HepG2 (cell line): ENCODE measurements around the gene MIA2. TPM values are rescaled to one million over a fixed set of nuclear protein-coding genes. Genes with fewer than 3 reads are reported as not detected.

Experiments used
- CREM ChIP-seq, 2 experiments: sonication (generic) in 1 of 2; formaldehyde crosslinking in 1 of 2; IDR thresholded peaks; 2 replicates each; pipeline versions ENCODE4 v1.4.0 to v1.6.1; 2016 to 2020; ENCODE audit warnings: antibody characterized with exemption in 1 of 2, mild to moderate bottlenecking in 1 of 2, missing genetic modification reagents in 1 of 2
- MAFK ChIP-seq, 2 experiments: IDR thresholded peaks in 1 of 2; conservative IDR thresholded peaks in 1 of 2; 2 replicates each; pipeline ENCODE4 v1.6.1; 2011; ENCODE audit warnings: improper control_type of control experiment in 2 of 2, low read length in 2 of 2
- polyA plus RNA-seq, 8 experiments: library from polyadenylated mRNA; depleted of rRNA in 3 of 8; stranded (reverse) in 7 of 8; unstranded in 1 of 8; fragments of >200 nt; fragmentation: Illumina TruSeq in 4 of 8; extraction: Trizol in 4 of 8; gene quantifications; 2 replicates each; pipeline versions ENCODE4 v1.2.1 to v1.2.3, GENCODE V29; 2011 to 2016; ENCODE audit warnings: low read depth in 4 of 8, missing spikeins in 1 of 8, mixed read lengths in 1 of 8; ENCODE audit not compliant: insufficient read depth in 1 of 8
- total RNA-seq, 5 experiments: library from RNA; depleted of rRNA; stranded (reverse); fragments of >200 nt; fragmentation: Illumina TruSeq; extraction: Trizol; gene quantifications; 2 replicates each; pipeline ENCODE4 v1.2.3, GENCODE V29; 2016; ENCODE audit warnings: low read depth in 1 of 5
- TF ChIP-seq, protein P1 (sequence below): sonication (generic); formaldehyde crosslinking; IDR thresholded peaks from 2 replicates; pipeline ENCODE4 v1.4.0; 2020; ENCODE audit warnings: missing genetic modification reagents, mild to moderate bottlenecking, borderline replicate concordance
- TF ChIP-seq, protein P2 (sequence below): sonication (generic); formaldehyde crosslinking; IDR thresholded peaks from 2 replicates; pipeline ENCODE4 v1.9.0; 2022; ENCODE audit warnings: missing genetic modification reagents, mild to moderate bottlenecking, borderline replicate concordance
- TF ChIP-seq, protein P3 (sequence below): sonication (generic); formaldehyde crosslinking; IDR thresholded peaks from 2 replicates; pipeline ENCODE4 v1.4.0; 2020; ENCODE audit warnings: missing genetic modification reagents, borderline replicate concordance
- TF ChIP-seq, protein P4 (sequence below): sonication (generic); formaldehyde crosslinking; IDR thresholded peaks from 2 replicates; pipeline ENCODE4 v1.5.1; 2020; ENCODE audit warnings: missing genetic modification reagents, mild to moderate bottlenecking, borderline replicate concordance
- TF ChIP-seq, protein P5 (sequence below): sonication (generic); formaldehyde crosslinking; IDR thresholded peaks from 2 replicates; pipeline ENCODE4 v1.8.1; 2023; ENCODE audit warnings: mild to moderate bottlenecking, missing genetic modification reagents, borderline replicate concordance

The MIA2 gene
- total and polyA plus RNA-seq, 2 of the 13 experiments (the other 11 are each of a cell fraction or from before 2014, with no cell fraction given), result 134 to 158 TPM

DNA sequence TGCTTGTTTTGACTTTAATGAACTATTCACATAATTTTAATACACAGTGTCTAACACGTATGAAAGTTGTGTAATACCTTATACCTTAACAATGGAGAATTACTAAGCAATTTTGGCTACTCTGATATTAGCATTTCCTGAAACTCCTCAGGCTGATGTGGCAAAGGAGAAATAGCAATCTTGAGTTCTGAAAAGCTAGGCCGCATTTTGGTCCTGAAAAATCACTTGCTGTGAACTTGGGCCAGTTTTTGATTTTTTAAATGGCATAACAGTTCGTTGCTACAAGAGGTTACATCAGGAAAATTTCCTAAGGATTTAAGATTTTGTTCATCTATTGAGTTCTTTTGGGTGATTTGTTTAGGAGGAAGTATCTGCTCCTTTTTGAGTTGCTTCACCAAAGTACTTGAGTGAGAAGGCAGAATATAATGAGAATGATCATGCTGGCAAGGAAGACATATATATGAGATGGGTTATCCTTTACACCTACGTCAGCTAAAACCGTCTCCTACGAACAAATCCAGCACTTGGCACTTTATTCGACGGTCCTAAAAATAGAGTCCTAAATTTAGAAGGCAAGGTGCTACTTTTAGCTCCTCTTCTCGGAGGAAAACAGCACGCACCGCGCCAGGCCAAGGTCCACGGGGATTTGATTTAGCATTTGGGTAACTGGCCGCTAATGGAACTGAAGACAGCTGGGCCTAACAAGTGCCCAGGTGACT lies 32.2 kb downstream of the MIA2 start (continued):
- TF ChIP-seq, protein P1, sequence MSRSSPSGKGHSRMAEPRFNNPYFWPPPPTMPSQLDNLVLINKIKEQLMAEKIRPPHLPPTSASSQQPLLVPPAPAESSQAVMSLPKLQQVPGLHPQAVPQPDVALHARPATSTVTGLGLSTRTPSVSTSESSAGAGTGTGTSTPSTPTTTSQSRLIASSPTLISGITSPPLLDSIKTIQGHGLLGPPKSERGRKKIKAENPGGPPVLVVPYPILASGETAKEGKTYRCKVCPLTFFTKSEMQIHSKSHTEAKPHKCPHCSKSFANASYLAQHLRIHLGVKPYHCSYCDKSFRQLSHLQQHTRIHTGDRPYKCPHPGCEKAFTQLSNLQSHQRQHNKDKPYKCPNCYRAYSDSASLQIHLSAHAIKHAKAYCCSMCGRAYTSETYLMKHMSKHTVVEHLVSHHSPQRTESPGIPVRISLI (CRISPR knock-in tag), result no peak
- TF ChIP-seq, protein P2, sequence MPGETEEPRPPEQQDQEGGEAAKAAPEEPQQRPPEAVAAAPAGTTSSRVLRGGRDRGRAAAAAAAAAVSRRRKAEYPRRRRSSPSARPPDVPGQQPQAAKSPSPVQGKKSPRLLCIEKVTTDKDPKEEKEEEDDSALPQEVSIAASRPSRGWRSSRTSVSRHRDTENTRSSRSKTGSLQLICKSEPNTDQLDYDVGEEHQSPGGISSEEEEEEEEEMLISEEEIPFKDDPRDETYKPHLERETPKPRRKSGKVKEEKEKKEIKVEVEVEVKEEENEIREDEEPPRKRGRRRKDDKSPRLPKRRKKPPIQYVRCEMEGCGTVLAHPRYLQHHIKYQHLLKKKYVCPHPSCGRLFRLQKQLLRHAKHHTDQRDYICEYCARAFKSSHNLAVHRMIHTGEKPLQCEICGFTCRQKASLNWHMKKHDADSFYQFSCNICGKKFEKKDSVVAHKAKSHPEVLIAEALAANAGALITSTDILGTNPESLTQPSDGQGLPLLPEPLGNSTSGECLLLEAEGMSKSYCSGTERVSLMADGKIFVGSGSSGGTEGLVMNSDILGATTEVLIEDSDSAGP (CRISPR knock-in tag), result no peak
- TF ChIP-seq, protein P3, sequence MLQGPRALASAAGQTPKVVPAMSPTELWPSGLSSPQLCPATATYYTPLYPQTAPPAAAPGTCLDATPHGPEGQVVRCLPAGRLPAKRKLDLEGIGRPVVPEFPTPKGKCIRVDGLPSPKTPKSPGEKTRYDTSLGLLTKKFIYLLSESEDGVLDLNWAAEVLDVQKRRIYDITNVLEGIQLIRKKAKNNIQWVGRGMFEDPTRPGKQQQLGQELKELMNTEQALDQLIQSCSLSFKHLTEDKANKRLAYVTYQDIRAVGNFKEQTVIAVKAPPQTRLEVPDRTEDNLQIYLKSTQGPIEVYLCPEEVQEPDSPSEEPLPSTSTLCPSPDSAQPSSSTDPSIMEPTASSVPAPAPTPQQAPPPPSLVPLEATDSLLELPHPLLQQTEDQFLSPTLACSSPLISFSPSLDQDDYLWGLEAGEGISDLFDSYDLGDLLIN (CRISPR knock-in tag), result no peak
- TF ChIP-seq, protein P4, sequence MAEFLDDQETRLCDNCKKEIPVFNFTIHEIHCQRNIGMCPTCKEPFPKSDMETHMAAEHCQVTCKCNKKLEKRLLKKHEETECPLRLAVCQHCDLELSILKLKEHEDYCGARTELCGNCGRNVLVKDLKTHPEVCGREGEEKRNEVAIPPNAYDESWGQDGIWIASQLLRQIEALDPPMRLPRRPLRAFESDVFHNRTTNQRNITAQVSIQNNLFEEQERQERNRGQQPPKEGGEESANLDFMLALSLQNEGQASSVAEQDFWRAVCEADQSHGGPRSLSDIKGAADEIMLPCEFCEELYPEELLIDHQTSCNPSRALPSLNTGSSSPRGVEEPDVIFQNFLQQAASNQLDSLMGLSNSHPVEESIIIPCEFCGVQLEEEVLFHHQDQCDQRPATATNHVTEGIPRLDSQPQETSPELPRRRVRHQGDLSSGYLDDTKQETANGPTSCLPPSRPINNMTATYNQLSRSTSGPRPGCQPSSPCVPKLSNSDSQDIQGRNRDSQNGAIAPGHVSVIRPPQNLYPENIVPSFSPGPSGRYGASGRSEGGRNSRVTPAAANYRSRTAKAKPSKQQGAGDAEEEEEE (CRISPR knock-in tag), result 0 out of 2 replicates have a peak, but pooled peaks have one; percentile 4
- TF ChIP-seq CREM (IDR thresholded peaks at IDR 0.05) (no peak), CREM (CRISPR knock-in tag; IDR thresholded peaks at IDR 0.05) (peak; percentile 2; the same call in 1 of the 2 replicates), MAFK (conservative IDR thresholded peaks at IDR 0.05 in 1 of 2, IDR thresholded peaks at IDR 0.05 in 1 of 2; ENCODE audit: low read length in 2 of 2) (peak; percentile 88 to 95)
- TF ChIP-seq, protein P5, sequence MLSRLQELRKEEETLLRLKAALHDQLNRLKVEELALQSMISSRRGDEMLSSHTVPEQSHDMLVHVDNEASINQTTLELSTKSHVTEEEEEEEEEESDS (CRISPR knock-in tag), result peak; percentile 3; the same call in 1 of the 2 replicates
